ENCODE data around the gene COMMD4. TPM values are rescaled to one million over a fixed set of nuclear protein-coding genes. Genes with fewer than 3 reads are reported as not detected.

The COMMD4 gene
- total and polyA plus RNA-seq, 2 of the 4 experiments (the other 2 are of a cell fraction), result 91.2 to 133 TPM

DNA sequence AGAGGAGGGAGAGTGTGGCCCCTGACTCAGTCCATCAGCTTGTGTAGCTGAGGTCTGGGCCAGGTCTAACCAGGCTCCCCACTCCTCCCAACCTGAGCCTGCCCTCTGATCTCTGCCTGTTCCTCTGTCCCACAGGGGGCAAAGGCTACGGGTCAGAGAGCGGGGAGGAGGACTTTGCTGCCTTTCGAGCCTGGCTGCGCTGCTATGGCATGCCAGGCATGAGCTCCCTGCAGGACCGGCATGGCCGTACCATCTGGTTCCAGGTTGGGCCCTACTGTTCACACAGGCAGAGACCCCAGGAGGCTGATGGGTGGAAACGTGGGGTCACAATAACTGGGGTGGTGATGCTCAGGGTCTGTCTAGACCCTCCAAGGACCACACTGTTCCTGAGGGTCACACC is 17.7 kb downstream of the COMMD4 start:
- H4K8ac ChIP-seq (ENCODE audit: low read depth in 2 of 2, low read length in 2 of 2), result no peak overlapping the region
- BruUV-seq (replicated peaks), result no TSS peak
- H2BK120ac ChIP-seq (ENCODE audit: low read depth, low read length), result no peak overlapping the region
- DNase-seq (no peak), ATAC-seq (ENCODE audit: low read depth) (no peak)
- H3K4me2 ChIP-seq (ENCODE audit: low read depth, low read length), result no peak overlapping the region
- H3K23ac ChIP-seq (ENCODE audit: low read depth, low read length), result no peak overlapping the region
- ChIA-PET POLR2A (ENCODE audit: unreplicated experiment) (interaction anchor here (0.7 kb wide), 1 partner anchor 322 kb away, joined by 4 read pairs; no protein-coding TSS in a partner anchor), CTCF (interaction anchor here (0.5 to 1.6 kb wide), 2 partner anchors 14 to 23 kb away, joined by 3 to 5 read pairs; no protein-coding TSS in a partner anchor)
- H2BK5ac ChIP-seq (ENCODE audit: low read depth, low read length, poor library complexity, severe bottlenecking), result no peak overlapping the region
- H3K9me1 ChIP-seq (ENCODE audit: insufficient read depth, low read length), result peaks cover 20% of the 10 kb centered on the region
- H3K4me3 ChIP-seq (ENCODE audit: insufficient read depth, low read depth, low read length), result no peak overlapping the region
- intact Hi-C loops (cut with micrococcal nuclease), result no loop called here
- no peak overlapping the region for H3K27ac ChIP-seq (ENCODE audit: insufficient read depth, low read length)
- H3K14ac ChIP-seq (replicated peaks; ENCODE audit: low read depth, low read length), result no peak overlapping the region
- no peaks in the 10 kb centered on the region for H3K79me1 ChIP-seq (ENCODE audit: low read depth in 1 of 2, low read length in 2 of 2)
- H3K4me1 ChIP-seq (ENCODE audit: control insufficient read depth, insufficient read depth, low read length), result peaks cover 2% of the 10 kb centered on the region; the same call in 1 of the 2 replicates
- H2AFZ ChIP-seq (replicated peaks; ENCODE audit: low read length, poor library complexity), result no peak overlapping the region
- no peak overlapping the region for H2BK20ac ChIP-seq (ENCODE audit: low read depth, low read length)
- in situ Hi-C loops (cut with MboI; ENCODE audit: low sequenced_read_pairs), result no loop called here
- no peak overlapping the region for H3K4ac ChIP-seq (ENCODE audit: low read depth, low read length)
- no peak overlapping the region for H4K5ac ChIP-seq (ENCODE audit: low read depth, low read length)
- H4K20me1 ChIP-seq (ENCODE audit: insufficient read depth, low read length), result no peaks in the 10 kb centered on the region
- no peak for TF ChIP-seq RCOR1 (IDR thresholded peaks at IDR 0.05; ENCODE audit: insufficient replicate concordance, low read length)
- no peak for TF ChIP-seq NFE2L2 (IDR thresholded peaks at IDR 0.05; ENCODE audit: low read depth, low read length)
- TF ChIP-seq SMC3 (IDR thresholded peaks at IDR 0.05; ENCODE audit: low read depth, low read length), result no peak
- H3K9ac ChIP-seq (ENCODE audit: low read depth, low read length), result no peak overlapping the region
- H3K36me3 ChIP-seq (ENCODE audit: control insufficient read depth, insufficient read depth, low read length), result peaks cover 28% of the 10 kb centered on the region
- no peaks in the 10 kb centered on the region for H3K9me3 ChIP-seq (ENCODE audit: control insufficient read depth, insufficient read depth, low read length)
- no peak overlapping the region for H2BK15ac ChIP-seq (ENCODE audit: low read depth, low read length)
- dilution Hi-C loops (cut with HindIII; ENCODE audit: low sequenced_read_pairs, unreplicated experiment), result no loop called here
- H3K27me3 ChIP-seq (ENCODE audit: control insufficient read depth, insufficient read depth, low read length), result 0 out of 2 replicates have a peak, but pooled peaks cover 2% of the 10 kb centered on the region
- H2AK9ac ChIP-seq (replicated peaks; ENCODE audit: low read depth, low read length, poor library complexity), result no peak overlapping the region
- H2AK5ac ChIP-seq (ENCODE audit: low read depth, low read length), result no peak overlapping the region
- H3K18ac ChIP-seq (ENCODE audit: low read depth, low read length), result no peak overlapping the region
- WGBS, 2 experiments (ENCODE audit: extremely low coverage in 2 of 2, insufficient read length in 1 of 2), result 60% methylated on average over 1 of the region's 7 CpGs; no CpG with 5 or more reads in 1 of the 2 experiments
- no peak overlapping the region for H3K56ac ChIP-seq (ENCODE audit: extremely low read depth, insufficient read depth, low read length)
- no peak overlapping the region for H4K91ac ChIP-seq (ENCODE audit: insufficient read depth, low read depth, low read length)

Measured in IMR-90 (cell line).